Globus pallidus (tissue), 1 donor: ENCODE measurements around the gene RTL10.
"Not testable (repeated sequence)": the region's sequence is repeated elsewhere in the genome, so short reads cannot be mapped to it uniquely, and the experiment has no call there.

Experiments
- DNase-seq: peaks from one replicate; pipeline ENCODE4 v3.0.0-alpha.2; 2015; ENCODE audit warnings: low spot score

Gene RTL10

DNA sequence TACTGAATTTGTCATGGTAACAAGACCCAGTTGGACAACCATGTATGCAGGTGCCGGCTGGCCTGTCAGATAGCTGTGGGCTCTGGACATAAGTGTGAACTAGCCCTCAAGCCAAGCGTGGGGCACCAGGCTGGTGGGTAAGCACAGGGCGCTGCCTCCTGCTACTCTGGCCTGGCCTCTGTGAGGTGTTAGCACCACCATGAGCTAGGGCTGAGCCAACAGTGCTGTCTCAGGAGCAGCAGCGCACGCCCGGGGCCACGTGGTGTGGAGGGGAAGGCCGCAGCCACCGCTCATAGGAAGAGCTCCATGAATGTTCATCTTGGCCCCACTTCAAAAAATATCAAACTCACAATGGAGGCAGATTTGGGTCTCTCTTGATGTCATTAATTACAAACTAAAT, 35.3 kb upstream of the RTL10 start:
- no peak for DNase-seq

DNA sequence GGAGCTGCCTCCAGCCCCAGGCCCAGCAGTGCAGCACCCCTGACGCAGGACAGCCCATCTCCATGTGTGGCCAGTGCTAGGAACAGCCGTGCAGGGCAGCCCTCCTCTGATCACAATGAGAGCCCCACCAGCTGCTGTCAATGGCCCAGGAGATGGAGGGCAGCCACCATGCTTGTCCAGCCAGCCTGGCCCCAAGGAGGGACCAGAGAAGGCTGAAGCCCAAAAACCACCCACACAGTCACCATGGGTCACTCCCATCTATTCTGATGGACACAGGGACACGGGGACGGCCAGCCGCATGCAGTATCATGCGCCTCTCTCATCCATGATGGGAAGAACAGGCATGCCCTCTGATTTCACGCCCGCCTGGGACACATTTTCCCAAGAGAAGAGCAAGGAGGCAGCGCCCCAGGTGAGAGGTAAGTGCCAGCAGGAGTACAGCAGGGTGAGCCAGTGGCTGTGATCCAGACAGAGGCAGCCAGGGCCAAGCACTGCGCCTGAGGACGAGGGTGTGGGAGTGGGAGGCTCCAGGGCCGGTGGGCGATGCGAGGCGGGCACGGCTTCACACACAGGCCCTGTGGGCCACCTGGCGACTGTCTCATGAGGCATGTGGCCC, 33.6 kb upstream of the RTL10 start:
- no peak for DNase-seq

DNA sequence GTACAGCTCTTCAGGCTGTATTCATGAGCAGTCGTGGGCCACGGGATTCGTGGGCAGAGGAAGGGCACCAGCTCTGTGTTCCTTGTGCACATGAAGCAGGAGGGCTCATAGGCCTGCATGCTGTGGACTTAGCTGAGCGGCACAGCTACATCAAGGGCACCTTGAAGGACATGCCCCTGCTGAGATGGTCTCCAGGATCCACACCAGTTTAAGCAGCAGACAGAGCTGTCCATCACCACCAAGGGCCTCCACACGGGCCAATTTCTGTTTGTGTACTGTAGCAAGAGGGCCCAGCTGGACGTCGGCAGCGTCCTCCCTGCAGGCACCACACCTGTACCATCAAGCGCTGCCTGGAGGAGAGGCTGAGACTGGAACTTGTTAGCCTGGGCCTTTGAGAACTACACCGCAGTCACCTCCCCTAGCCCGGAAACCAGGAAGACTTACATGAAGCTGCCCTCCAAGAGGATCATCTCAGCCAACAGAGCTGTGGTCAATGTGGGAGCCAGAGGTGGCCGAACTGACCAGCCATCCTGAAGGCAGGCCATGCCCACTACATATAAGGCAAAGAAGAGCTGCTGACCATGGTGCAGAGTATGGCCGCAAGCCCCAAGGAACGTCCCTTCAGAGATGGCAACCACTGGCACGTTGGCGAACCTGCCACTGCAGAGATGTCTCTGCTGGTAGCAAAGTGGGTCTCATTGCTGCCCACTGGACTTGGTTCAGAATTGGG, 32.7 kb upstream of the RTL10 start:
- DNase-seq = no peak

DNA sequence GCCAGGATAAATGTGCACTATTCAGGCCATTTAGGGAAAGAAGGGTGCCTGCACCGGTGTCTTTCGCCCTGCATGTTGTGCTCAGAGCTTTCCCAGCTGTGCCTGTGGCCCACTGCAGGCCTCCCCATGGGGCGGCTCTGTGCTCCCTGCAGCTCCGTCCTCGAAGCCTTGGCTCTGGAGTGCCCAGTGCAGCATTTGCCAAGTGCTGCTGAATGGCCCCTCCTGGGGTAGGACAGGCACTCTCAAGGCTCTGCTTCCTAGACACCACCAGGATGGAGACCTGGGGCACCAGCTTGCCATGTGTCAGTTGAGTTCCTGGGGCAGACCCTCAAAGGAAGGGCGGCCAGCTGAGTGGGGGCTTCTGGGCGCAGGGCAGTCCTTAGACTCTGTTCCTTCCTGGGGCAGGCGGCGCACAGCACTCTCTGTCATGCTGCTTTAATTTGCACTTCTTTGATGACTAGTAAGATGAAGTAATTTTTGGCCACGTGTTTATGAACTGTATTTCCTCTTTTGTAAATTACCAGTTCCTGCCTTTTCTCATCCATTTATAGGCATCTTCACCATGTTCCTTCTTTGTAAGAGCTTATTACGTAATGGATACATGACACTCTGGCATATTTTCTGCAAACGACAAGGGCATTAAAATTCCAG, 32.1 kb upstream of the RTL10 start:
- DNase-seq = peak; percentile 12

DNA sequence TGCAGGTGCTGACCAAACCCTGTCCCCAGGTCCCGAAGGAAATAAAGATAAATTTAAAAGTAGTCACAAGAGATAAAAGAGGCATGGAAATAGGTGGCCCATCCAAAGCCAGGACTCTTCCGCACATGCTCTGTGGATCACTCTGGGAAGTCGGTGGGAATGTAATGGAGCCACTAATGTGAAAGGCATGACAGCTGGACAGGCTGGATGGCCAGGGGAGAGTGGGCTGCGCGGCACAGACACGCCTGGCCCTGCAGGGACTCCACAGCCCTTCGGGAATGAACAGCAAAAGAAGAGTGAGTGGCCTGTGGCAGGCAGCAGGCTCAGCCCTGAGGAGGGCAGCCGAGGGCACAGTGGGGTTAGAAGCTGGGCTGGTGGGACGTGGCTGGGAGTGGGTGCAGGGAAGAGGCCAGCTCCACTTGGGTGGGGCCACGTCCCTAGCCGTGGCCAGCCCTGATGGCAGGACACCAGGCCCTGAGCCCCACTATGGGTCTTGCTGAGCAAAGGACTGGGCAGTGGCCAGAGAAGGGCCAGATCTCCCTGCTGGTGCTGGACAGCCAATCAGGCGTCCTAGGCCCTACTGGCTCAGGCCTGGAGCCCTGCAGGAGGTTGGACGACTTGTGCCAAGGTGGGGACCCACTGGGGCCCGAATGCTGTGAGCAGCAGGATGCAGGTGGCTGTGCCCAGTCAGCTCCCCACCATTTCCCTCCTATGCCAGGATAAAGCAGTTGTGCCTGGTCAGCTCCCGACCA, 31.3 kb upstream of the RTL10 start:
- DNase-seq = no peak

DNA sequence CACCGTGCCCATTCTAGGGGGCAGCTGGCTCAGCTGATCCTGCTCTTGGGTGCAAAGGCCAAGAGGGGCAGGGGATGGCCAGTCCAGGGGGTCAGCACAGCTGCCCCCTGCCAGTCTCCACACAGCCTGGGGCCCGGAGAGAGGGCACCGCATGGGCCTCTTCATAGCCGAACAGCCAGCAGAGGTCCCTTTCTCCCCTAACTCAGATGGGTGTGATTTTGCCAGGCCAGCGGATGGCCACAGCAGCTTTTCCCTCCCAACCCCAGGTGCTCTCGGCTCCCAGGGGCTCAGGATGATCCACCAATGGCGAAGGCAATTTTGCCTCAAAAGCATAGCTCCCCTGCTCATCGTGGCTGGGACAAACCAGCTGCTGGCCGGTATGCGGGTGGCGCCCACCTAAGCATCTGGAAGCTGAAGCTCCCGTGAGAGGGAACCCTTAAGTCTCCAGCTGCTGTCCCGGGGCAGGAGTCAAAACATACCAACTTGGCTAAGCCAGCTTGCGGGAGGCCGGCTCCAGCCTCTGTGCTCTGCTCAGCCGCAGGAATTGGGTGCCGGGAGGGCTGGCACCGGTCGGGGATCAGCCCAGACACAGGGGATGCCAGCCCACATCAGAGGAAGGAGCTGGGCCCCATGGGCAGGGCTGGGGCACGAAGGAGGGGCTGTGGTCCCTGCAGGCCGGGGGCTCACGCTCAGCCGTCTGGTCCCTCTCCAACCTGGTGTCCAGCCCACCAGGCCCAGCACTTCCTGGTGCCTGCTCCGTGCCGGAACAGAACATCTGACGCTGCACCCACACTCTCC, 30.5 kb upstream of the RTL10 start:
- DNase-seq = no peak

DNA sequence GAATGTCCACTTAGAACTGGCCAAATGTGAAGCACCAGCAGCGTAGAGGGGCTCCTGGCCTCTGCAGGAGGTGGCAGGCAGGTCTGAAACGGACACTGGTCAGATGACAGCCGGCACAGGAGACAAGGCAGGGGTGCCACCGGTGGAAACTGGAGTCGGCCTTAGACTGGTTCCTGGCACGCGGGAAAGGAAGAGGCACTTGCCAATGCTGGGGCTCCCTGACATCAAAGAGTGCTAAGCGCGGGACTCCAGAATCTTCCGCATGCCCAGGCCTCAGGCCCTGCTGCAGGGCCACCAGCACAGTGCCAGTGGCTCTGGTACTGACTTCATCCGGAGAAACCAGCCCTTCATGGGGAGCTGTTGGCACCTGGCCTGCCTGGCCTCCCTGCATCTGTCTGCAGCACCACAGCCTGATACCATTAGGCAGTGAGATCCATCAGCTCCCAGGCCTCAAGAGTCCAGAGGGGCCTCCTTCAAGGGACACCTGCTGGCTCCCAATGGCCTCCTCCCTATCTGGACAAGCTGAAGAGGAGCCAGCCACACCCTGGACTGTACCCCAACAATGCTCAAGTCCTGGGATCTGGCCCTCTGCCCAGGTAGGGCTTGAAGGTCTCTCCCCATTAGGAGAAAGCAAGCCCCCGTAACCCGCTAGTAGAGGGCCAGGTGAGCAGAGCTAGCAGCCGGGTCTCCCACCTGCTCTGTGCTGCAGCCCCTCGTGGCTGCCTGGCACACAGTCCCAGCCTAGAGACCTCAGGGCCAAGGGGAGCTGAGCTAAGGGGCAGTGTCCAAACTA, 29.7 kb upstream of the RTL10 start:
- no peak for DNase-seq

DNA sequence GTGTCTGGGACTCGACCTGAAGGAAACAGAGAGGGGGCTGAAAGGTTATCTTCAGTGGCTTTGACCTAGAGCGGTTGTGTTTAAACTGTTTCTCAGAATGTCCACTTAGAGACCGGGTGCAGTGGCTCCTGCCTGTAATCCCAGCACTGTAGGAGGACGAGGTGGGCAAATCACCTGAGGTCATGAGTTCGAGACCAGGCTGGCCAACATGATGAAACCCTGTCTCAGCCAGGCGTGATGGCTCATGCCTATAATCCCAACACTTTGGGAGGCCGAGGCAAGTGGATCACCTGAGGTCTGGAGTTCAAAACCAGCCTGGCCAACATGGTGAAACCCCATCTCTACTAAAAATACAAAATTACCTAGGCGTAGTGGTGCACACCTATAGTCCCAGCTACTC, 28.8 kb upstream of the RTL10 start:
- DNase-seq = not testable (repeated sequence)

DNA sequence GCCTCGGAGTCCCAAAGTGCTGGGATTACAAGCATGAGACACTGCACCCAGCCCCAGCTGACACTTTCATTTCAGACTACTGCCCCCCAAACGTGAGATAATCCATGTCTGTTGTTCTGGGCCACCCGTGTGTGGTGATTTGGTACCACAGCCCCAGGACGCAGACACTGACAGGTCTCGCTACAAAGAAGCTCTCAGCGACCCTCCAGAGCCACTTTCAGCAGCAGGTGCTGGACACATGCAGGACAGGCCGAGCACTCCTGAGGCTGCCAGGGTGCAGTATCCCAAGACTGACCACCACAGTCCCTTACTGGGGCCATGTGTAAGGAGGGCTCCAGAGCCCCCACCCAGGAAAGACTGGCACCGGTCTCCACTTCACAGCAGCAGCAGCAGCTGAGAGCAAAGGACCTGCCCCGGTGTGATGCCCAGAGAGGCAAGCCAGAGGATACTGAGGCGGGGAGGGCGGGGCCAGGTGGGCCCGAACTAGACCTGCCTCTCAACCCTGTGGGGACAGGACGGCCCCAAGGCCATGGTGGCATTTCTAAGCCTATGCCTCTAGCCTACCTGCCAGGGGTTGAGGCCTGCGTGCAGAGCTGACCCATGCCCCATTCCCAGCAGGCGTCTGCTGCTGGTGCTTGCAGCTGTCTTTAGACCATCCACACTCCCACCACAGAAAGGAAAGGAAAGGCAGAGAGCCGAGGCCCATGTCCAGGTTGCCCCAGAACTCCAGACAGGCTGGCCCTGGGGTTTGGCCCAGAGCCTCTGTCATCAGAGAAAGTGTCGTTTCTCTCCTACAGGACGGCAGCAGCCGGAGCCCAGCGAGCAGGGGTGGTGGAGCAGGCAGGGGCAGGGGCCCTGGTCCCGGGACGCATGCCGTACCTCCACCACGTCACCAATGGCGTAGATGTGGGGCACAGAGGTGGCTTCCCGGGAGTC, 28.0 kb upstream of the RTL10 start:
- no peak for DNase-seq

DNA sequence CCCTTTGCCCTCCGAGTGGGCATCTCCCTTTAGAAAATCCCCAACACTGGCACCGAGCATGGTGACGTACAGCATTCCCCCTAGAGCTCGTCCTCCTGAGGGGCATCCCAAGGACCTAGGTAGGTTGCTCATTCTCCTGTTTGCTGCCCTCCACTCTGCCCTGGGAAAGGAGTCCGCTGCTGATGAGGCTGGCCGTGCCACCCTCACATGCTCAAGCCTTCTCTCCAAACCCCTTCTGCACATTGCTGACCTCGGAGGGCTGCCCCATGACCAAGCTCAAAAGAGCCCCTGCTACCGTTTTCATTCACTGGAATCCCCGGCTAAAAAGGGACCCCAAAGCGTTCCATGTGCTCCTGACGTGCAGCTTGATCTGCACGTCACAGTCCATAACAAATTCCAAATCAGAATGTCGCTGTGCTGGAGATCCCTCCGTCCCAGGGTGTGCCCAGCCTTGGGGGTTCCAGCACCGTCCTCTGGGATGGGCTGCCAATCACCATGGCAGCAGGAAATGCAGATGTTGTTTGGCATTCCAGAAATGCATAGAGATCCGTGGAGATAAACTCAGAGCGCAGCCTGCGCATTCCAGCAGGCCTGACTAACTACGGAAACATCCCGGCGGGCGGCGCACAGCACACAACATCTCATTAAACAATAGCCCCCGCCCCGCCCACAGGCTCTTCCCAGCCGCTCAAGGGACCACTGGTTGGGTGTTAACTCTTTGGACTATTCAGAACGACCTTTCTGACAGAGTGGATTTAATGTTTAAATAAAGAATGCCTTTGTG, 26.3 kb upstream of the RTL10 start:
- no peak for DNase-seq

DNA sequence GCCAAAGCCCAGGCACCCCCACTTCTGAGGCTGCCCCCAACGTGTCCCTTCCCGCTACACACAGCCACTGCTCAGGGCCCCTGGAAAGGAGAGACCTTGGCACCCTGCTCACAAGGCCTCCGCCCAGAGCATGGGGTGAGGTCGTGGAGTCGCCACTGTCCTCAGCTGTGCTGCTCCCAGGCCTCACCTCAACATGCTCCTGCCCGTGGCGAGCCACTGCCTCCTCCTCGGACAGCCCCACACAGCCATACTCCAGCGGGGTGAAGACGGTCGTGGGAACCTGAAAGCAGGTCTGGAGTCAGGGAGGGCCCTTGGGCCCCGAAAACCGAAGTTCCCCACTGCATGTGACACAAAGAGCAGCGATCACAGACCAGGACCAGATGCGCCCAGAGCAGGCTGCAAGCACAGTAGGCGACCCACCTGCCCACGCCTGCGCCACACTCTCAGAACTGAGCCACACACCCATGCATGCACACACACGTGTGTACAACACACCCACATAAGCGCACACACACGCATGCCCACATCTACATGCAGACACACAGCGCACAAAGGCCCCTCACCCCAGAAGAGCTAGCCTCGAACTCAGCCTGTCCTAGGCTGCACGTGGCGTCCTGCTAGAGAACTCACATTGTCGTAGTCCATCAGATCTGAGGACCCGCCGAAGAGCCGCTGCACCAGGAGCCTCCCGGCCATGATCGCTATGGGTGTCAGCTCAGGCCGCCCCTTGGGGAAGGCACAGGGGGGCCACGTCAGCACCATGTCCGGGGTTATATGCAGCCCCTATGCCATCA, 25.5 kb upstream of the RTL10 start:
- DNase-seq = no peak

DNA sequence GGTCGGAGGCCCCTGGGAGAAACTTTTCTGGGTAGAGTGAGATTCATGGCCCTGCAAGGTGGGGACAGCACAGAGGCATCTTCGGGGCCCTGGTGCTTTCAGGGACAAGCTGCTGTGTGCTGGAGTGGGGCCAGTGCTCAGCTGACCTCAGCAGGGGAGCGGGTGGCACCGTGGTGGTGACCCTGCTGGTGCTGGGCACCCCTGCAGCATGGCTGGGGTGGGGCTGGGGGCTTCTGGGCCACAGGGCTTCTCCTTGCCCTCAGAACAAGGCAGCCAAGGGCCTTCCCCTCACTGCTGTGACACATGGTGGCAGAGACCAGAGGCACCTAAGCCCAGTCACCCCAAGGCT, 24.9 kb upstream of the RTL10 start:
- DNase-seq = no peak

DNA sequence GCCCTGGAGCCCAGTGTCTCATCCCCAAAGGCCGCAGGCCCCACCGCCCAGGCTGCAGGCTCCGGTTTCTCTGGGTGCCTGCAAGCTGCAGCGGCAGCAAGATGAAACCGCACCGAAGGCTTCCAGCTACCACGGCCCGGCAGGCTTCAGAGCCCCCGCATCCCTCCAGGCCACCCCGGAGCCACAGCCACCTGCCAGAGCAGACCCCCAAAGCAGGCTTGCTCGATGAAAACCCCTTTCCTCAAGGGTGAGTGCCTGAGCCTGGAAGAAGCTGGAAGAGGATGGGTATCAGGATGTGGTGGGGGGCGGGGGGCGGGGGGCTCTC, 24.5 kb upstream of the RTL10 start:
- DNase-seq = no peak

DNA sequence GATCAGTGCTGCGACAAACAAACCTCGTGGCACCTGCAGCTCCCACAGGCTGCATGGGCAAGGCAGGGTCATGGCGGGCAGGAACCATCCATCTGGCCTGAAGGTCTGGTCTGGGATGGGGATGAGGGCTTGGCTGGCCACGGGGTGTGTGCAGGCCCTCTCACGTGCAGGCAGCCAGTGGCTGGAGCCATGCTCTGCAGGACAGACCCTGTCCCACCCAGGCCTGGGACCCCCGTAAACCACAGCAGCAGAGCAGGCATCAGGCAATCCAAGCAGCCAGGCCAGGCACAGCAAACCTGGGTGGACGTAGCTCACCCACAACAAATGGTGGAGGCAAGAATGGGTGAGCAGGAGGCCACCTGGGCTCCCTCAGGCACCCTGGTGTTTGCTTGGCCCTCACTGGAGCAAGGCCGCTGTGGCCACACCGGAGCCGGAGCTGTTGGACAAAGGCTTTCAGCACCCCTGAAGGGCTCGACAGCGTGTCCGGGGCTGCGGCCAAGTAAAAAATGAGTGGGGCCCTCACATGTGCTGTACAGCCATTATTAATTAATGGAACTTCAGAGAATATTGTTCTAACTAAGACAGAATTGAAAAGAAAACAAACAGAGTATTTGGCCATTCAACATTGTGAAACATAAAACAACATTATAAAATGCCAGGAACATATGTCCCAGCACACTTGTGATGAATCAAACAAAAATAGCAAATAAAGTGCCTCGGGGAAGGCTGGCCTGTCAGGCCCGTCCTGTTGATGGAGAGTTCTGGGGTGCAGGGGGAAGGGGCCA, 24.0 kb upstream of the RTL10 start:
- no peak for DNase-seq

DNA sequence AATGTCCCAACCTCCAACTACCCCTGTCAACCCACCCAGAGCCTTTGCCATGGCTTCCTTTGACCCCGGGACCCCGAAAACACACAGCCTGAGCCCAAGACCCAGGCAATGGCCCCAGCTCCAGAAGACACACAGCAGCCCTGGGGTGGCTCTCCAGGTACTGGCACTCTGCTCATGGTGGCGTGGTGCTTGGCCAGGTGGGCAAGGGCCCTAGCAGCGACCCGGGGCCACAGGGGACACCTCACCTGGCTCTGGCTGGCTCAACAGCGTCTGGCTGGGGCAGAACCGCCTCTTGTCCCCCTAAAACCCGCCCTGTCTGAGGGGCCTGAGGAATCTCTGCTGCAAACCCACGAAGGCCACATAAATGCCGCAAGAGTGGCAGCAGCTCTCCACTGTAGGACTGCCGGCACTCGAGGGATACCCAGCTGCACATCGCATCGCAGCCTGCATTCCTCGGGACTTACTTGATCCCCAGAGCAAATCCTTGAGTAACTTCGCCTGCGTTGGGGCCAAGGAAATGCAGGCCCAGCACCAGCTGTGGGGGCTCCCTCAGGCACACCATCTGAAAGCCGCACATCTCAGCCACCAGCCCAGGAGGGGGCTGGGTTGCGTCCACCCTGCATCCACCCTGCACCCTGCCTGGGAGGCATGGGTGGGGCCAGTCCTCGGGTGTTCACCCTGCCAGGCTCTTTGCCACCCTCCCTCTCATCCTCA, 23.1 kb upstream of the RTL10 start:
- DNase-seq = no peak

DNA sequence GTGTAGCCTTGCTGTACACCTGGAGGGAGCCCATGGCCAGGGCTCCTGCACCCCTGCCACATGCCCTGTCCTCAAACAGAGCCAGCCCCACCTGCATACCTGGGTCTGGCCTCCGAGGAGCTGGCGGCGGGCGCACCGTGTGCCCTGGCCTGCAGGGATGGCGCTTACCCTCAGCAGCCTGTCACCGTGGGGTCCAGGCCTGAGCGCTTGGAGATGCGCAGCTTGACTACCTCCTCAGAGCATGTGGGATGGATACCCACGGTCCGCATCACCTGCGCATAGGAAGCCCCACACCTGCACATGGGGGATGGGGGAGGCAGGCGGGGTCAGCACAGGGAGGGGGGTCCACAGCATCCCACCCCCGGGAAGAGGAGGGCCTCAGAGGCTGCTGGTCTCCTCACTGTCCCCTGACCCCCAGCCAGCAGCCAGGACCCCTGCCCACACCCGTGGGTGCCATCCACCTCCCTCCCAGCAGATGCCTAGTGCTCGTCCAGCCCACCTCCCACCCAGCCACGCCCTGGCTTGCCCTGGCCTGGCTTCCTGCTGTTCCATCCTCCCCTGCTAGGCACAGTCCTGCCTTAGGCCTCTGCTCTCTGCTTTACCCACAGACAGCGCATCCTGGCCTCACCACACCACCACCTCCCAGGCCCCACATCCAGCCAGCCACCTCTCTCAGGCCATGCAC, 22.4 kb upstream of the RTL10 start:
- no peak for DNase-seq
